HG02973 (cell line): ENCODE data around the gene SUMO4.
A peak's percentile ranks its signal among the peaks of the same experiment; 100 is the strongest.
"Not testable (repeated sequence)": the region's sequence is repeated elsewhere in the genome, so short reads cannot be mapped to it uniquely, and the experiment has no call there.

ENCODE experiments used
- ATAC-seq: cut with Tn5 transposase; IDR thresholded peaks from one replicate; pipeline ENCODE4 v1.9.1; 2021; ENCODE audit warnings: moderate library complexity; ENCODE audit not compliant: unreplicated experiment

Gene SUMO4

DNA sequence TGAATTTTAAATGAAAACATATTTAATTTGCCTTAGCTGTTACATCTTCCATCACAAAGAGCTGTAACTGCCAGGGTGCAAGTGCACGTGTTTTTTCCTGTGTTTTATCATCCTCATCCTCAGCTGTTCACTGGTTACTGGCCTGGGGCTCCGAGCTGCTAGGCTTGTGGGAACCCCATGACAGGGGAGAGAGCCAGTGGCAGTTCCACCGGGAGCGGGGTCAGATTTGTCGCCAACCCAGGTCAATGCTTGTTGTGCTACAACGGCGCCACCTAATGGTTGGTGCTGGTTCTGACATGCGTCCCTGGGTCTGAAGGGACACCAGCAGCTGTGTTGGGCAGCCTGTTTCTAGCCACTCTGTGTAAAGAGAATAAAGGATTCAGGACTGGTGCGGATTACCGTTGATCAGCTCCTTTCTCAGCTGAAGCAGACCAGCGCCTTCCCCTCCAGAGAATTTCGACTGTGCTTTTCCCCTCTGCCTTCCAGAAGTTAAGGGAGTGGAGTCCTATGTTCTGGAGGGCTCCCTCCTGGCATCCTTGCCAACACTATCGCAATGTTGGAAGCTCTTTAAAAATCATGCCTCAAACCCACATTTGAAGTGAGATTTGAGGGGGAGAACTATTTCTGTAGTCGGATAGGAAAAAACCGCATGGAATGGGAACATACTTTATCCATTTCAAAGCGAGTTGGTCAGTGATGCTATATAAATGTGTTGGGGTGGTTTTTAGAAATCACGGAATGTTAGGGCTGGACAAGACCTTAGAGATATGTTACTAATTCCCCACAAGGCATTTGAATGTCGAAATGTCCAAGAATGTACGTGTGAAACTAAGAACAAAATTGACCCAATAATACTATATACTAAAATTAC is 32.1 kb downstream of the SUMO4 start:
- peak; percentile 74 for ATAC-seq

DNA sequence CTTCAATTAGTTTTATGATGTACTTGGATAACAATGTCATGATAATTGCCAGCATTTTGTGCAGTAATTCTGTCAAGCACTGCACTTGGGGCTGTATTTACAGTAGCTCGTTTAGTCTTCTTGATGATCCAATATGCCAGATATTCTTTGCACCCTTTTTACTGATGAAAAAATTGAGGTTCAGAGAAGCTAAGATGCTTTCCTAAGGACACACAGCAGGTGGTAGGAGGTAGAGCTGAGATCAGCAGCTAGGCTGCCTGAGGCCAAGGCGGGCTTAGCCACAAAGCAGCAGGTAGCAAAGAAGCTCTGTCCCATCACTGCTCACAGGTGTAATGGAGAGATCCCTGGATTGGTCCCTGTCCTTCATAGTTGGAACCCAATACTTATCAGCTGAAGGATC is 33.3 kb downstream of the SUMO4 start:
- no peak for ATAC-seq

DNA sequence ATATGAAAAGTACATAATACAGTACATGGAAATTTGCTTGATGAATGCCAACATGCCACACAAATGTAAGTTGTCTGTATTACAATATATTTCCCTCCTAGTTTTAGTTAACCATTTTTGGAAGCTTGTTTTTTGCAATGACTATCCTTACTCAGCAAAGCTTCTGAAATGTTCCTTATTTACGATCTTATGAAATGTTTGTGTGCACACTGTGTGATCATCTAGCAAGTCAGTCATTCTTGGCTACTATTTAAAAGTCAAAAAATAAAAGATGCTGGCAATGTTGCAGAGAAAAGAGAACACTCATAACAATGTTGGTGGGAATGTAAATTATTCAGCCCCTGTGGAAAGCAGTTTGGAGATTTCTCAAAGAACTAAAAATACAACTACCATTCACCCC is 33.8 kb downstream of the SUMO4 start:
- no peak for ATAC-seq

DNA sequence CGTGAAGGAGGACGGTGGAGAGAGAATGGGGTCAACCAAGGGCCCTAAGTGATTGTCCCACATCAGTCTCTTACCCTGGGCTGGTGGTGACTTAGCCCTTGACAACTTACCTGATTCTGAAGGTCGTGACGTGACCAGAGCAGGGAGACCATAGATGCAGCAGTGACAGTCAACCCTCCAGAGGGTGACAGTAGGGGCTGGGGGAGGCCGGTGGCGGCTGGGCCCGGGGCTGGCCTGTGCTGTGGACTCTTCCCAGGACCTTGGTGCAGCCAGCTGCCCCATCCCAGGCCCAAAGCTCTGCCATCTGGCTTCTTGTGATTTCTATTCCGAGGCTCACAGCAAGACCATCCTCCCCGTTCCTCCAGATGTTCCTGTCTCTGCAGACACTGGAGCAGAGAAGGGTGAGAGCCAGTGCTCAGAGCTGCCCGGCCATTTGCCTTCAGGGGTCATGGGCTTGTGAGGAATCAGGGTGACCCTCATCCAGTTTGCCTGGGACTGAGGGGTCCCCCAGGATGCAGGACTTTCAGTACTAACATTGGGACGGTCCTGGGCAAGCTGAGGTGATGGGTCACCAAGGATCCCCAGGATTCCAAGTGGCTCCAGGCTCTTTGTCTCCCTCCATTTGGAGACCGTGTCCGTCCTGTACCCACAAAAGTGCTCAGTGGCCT is 36.0 kb downstream of the SUMO4 start:
- no peak for ATAC-seq

DNA sequence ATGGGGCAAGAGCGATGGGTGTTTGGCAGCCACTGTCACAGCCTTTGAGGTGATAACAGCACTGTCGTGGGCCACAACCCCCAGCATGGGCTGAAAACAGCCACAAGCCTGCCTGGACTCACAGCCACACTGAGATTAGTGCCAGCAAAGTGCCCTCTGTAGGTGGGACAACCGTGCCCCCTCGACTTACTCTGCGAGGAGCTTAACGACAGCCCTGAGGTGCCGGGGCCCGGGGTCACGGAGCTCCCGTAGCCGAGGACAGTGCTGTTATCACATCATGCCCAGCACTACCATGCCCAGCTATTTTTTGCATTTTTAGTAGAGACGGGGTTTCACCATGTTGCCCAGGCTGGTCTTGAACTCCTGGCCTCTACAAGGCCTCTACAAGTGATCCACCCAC is 36.6 kb downstream of the SUMO4 start:
- ATAC-seq: no peak

DNA sequence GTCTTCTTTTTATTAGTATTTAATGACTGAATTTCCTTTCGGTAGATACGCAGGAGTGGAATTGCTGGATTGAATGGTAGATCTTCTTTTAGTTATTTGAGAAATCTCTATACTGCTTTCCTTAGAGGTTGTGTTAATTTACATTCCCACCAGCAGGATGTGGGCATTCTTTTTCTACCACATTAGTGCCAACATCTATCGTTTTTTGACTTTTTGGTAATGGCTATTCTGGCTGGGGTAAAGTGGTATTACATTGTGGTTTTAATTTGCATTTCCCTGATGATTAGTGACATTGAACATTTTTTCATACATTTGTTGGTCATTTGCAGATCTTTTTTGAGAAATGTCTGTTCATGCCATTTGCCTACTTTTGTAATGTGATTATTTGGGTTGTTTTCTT is 37.1 kb downstream of the SUMO4 start:
- ATAC-seq: no peak

DNA sequence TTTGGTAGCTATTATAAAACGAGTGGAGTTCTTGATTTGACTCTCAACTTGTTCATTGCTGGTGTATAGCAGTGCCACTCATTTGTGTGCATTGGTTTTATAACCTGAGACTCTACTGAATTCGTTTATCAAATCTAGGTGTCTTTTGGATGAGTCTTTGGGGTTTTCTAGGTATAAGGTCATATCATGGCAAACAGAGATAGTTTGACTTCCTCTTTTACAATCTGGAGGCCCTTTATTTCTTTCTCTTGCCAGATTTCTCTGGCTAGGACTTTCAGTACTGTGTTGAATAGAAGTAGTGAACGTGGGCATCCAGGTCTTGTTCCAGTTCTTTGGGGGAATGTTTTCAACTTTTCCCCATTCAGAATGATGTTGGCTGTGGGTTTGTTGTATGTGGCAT is 38.8 kb downstream of the SUMO4 start:
- peak; percentile 61 for ATAC-seq

DNA sequence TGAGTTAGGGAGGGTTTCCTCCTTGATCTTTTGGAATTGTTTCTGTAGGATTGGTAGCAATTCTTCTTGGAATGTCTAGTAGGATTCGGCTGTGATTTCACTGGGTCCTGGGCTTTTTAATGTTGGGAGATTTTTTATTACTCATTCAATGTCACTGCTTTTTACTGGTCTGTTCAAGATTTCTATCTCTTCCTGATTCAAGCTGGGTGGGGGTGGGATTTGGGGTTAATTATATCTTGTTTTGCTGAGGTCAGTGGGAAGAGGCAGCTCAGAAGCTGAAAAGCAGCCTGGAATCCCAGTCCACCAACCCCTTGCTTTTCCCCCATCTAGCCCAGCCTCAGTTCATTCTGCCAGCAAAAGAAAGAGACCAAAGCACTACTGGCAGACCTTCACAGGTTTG is 39.6 kb downstream of the SUMO4 start:
- ATAC-seq: no peak

DNA sequence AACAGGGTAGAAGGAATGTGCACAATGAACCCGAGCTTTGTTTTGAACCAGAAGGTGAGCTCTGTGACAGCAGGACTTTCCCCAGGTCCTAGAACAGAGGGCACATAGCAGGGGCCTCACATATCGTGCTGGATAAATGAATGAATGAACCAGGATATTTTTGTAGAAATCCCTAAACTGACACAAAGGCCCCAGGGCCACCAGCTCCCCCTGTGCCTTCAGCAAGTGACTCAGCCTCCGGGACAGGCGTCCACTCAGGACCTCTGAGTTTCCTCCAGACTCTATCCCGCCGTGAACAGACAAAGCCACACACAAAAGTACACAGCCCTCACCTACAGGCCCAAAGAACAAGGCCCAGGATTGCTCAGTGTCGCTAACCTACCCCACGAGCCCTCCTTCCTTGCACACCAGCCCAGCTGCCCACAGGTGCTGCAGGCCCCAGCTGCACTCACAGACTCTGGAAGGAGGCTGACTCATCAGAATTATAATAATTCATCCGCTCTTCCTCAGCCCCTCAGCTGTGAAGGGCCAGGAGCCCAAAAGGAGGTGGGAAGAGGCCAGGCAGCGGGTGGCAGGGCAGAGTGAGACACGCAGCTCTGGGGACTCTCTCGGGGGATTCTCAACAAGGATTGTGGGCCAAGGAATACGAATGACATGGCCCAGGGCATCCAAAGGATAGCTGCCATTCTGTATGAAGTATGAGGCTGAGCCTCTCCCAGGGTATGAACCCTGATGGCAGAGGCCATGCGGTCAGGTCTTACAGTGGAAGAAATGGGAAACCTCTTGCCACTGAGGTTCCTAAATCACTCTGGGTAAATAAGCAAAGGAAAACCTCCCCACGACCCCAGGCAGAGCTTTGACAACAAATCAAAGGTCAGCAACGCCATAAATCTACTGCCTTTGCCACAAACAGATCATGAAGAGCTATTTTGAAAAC is 40.9 kb downstream of the SUMO4 start:
- ATAC-seq: no peak

DNA sequence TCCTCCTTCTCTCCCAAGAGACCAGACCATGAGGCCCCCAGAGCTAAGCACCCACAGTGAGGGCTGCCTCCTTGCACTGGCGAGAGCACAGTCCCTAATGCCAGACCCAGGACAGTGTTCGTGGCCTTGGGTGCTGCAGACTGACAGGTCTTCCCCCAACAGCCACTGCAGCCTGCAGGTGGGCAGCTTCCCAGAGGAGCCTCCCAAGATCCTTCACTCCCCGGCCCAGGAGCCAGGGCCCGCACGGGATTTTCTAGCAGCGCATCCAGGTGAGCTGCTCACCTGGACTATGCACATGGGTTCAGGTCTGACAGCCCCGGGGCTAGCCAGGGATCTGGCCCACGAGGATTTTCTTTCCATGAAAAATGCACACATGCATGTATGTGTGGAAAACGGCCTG is 41.7 kb downstream of the SUMO4 start:
- ATAC-seq: no peak

DNA sequence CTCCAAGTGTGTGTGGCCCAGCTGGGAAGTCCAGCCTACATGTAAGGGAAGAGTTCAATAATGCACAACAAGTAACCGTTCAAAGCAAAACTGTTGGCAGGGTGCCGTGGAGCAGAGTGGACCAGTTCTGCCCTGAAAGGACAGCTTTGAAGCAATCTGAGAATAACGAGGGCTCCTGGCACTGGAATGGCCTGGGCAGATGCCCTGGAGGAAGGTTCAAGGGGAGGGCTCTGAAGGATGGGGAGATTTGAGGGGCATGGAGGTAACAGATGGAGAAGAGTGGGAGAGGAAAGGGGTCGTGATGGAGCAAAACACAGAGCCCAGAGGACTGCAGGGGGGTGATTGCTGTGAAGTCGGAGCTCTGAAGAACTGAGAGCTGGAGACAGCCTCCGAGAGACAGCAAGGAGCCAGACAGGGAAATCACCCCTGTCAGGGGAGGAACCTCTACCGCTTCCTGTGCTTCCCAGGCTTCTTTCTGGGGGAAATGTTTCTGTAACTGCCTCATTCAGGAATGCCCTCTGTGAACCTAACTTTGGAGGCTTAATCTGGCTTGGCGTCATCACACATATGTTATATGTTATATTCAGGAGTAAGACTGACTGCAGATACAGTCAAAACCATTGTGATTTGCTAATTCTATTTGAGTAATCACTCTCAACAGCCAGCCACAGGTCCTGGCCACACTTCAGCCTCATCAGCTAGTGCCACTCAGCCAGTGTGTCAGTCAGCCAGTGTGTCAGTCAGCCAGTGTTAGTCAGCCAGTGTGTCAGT is 43.5 kb downstream of the SUMO4 start:
- ATAC-seq: no peak

DNA sequence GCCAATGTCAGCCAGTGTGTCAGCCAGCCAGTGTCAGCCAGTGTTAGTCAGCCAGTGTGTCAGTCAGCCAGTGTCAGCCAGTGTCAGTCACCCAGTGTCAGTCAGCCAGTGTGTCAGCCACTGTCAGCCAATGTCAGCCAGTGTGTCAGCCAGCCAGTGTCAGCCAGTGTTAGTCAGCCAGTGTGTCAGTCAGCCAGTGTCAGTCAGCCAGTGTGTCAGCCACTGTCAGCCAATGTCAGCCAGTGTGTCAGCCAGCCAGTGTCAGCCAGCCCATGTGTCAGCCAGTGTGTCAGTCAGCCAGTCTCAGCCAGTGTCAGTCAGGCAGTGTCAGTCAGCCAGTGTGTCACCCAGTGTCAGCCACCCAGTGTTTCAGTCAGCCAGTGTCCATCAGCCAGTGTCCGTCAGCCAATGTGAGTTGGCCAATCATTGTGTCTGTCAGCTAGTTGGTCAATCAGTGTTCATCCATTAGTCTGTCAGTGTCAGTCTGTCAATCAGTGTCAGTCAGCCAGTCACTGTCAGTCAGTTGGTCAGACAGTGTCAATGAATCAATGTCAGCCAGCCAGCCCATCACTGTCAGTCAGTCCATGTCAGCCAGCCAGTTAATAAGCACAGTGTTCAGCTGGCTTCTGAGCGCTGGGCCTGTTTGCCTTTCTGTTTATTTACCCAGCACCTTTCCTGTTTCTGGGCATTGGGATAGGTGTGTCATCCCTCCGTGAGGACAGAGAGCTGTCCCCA is 44.5 kb downstream of the SUMO4 start:
- not testable (repeated sequence) for ATAC-seq

DNA sequence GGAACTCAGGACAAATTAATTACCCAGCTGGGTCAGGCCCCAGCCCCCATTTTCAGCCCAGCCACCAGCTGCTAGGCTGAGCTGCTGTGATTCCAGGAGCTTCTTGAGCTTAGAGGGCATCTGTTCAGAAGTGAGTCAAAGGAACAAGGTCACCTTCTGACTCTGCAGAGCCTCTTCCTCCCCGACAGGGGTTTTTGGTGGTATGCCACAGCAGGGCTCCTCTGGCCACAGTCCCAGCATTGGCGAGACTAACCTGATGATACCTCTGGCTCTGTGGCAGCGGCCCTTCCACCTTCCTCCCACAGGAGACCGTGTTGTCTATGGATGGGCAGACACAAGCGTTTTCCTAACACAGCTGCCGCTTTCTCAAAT is 45.0 kb downstream of the SUMO4 start:
- no peak for ATAC-seq

DNA sequence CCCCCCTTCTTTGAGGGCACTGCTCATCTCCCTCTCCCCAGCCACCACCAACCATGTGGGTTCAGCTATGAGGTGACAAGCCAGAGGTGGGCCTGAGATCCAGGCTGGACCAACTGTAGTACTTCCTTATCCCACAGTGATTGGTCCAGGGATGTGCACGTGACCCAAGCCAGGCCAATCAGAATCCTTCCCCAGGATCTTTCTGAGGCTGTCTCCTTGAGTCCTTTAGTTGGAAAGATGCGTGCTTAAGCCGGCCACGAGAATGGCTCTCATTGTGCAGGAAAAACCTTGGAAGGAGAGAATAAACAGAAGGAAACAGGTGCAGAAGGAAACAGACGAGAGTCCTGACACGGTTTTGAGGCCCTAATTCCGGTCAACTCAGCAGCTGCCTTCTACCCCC is 45.5 kb downstream of the SUMO4 start:
- no peak for ATAC-seq

DNA sequence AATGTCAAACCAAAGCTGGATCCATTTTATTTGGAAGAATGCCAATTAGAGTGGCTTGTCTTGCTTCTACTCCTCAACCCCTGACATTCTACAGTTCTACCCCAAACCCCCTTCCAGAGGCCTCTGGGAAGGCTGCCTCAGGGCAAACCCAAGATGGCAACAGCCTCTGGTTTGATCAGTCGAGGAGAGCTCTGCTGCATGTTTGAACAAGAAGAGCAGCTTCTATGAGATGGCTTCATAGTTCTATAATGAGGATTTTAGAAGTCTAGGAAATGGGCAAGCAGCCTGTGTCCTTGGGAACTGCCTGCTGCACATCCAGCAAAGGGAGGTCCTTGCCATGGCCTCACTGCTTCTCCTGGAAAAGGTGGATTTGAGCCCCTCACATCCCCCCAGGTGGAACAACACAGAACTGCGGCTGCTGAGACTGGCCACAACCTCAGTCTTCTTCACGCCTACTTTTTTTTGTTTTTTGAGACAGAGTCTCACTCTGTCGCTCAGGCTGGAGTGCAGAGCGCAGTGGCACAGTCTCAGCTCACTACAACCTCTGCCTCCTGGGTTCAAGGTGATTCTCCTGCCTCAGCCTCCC is 46.8 kb downstream of the SUMO4 start:
- ATAC-seq: no peak

DNA sequence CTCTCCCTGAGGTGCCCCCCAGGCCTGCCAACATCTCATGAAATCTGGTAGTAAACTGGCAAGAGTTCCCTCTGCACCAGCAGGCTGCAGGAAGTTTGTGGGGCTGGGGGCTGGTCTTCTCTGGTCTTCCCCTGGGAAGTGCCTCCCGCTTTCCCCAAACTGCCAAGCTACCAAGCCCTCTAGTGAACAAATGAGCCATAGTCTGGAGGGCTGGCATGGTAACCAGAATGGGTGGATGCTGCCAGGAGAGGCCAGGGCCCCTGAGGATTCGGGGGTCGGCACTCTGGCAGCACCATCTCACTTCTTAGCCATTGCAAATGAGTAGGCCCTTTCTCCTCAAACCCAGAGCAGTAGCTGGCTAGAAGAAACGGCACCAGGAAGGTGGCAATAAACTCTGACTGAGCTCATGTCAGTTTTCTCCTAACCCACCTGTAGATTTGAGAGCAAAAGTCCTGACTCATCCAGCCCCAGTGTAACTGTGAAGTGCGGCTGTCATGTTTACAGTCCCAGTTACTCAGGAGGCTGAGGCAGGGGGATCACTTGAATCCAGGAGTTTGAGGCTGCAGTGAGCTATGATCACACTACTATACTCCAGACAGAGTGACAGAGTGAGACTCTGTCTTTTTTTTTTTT is 48.9 kb downstream of the SUMO4 start:
- no peak for ATAC-seq

DNA sequence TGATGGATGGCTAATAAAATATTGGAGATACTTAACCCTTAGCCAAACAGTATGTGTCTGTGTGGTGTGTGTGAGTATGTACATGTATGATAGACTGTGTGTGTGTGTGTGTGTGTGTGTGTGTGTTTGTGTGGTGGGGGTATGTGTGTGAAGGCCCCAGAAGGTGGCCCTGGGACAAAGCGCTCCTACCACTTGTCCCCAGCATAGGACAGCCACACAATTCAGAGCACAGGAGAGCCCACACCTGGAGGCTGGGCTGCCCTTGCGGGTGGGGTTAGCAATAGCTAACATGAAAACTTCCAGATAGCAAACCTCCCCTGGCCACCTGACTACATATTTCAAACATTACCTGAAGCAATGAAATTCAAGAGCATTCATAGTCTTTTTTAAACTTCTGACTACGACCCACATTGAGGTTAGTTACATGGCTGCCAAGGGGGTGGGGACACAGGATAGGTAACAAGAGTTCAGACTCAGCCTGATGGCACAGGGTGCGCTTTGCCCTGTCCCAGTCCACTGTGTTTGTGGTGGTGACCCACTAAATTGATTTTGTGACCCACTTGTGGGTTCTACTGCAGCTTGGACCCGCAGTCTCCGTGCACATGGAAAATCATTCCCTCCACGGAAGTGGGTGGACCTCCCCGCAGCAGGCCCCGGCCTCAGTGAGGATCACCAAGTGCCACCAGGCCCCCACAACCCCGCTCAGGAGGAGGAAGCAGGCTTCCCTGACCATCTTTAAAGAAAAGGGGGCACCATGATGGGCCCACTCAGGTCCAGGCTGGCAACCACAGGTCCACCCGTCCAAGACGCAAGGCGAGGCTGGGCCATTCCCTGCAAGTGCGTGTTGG is 50.0 kb downstream of the SUMO4 start:
- ATAC-seq: no peak
